ENCODE measurements around the gene CHST11.
A peak's percentile ranks its signal among the peaks of the same experiment; 100 is the strongest.

The CHST11 gene

DNA sequence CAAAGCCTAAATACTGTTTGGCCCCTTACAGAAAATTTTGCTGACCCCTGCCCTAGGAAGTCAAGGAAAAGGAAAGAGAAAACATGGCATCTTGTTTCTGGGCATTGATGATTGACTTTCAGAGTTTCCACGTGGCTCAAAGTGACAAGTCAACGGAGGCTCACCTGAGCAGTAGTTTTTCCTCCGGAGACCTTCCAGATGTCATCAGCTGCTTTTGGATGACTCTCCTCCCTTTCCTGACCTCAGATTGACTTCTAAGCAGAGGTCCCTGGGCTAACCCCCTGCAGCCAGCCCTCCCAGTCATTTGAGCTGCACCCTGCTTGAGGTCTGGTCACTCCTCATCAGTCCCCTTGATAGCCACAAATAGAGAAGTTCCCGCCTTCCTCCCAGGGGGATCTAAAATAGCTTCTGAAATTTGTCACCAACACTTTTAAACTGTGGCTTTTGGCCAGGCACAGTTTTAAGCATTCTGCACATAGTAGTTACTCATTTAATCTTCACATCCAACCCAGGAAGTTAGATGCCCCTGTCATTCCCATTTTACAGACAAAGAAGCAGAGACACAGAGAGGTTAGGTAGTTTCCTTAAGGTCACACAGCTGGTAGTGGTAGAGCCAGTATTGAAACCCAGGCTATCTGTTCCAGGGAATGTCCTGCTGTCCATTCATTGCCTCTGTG lies 143.4 kb downstream of the CHST11 start:
- no peak for TF ChIP-seq Cebpa-rat (IDR thresholded peaks at IDR 0.05)
- Histone ChIP-seq H3K27me3 (no peaks in the 10 kb centered on the region), H3K36me3 (peaks cover 18% of the 10 kb centered on the region), H3K9me3 (no peaks in the 10 kb centered on the region), H4K20me1 (peaks cover 98% of the 10 kb centered on the region), H3K9ac (no peak overlapping the region), H3K4me1 (peaks cover 100% of the 10 kb centered on the region), H3K4me3 (no peak overlapping the region), H3K4me2 (peak overlapping the region; percentile 88), H3K27ac (0 out of 2 replicates have a peak overlapping the region, but pooled peaks have one; percentile 34)

DNA sequence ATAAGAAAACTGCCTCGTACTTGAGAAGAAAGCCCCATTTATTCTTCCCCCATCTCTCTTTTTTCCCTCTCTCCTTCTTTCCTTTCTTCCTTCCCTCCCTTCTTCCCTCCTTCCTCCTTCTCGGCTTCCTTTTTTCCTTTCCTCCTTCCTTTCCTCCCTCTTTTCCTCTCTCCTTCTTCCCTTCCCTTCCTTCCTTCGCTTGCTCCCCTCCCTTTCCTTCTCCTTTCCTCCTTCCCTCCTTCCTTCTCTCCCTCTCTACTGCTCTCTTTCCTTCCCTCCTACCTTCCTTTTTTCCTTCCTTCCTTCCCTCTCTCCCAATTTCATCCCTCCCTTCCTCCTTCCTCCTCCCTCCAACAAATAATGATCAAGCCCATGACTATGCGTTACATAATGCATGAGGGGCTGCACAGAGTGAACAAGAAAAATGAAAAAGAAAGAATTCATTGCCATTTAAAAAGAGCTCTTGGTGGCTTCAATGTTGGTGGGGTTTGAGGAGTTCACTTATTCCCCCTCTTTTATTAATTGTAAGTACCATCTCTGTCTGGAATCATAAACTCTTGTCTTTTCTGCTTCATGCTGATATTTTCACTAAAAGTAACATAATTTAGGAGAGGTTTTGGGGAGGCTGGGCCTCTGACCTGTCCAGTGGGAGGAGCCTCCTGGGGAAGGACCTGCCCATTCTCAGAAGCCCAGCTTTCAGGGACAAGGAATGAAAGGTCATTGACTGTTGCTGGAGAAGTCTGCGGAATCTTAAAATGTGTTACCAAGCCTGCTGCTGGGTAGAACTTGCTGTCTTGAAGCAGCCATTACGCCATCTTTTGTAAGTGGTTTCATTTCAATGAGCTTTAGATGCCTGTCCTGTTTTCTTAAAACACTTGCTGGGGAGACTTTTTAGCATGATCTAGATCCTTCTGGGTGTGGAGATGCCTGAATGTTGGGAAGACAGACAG lies 144.3 kb downstream of the CHST11 start:
- TF ChIP-seq Cebpa-rat (IDR thresholded peaks at IDR 0.05): no peak
- H3K27me3 ChIP-seq: no peaks in the 10 kb centered on the region
- H3K9ac ChIP-seq: no peak overlapping the region
- H3K4me3 ChIP-seq: no peak overlapping the region
- no peaks in the 10 kb centered on the region for H3K9me3 ChIP-seq
- peaks cover 18% of the 10 kb centered on the region for H3K36me3 ChIP-seq
- H3K4me1 ChIP-seq: peaks cover 99% of the 10 kb centered on the region
- H3K27ac ChIP-seq: 0 out of 2 replicates have a peak overlapping the region, but pooled peaks have one; percentile 34
- peak overlapping the region; percentile 88 for H3K4me2 ChIP-seq
- H4K20me1 ChIP-seq: peaks cover 97% of the 10 kb centered on the region

DNA sequence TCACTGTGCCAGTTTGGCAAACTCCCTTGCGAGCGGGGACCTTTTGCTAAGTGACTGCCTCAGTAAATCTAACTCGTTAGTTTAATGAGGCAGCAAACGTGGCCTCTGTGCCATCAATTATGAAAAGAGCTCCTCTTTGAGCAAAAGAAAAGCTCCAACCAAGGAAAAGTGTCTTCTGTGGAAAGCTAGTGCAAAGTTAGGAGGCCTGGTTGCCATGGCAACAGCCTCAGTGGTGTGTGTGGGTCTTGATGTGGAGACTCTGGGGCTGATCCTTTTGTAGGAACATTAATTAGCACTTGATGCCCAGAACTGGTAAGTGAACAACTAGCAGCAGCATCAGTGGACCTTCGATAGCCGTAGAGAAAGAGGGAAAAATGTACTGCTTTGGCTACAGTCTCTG lies 145.7 kb downstream of the CHST11 start:
- H3K9me3 ChIP-seq: no peaks in the 10 kb centered on the region
- TF ChIP-seq Cebpa-rat (IDR thresholded peaks at IDR 0.05): no peak
- H3K4me2 ChIP-seq: peak overlapping the region; percentile 88
- H3K36me3 ChIP-seq: peaks cover 28% of the 10 kb centered on the region
- H4K20me1 ChIP-seq: peaks cover 95% of the 10 kb centered on the region
- no peaks in the 10 kb centered on the region for H3K27me3 ChIP-seq
- H3K27ac ChIP-seq: no peak overlapping the region
- no peak overlapping the region for H3K4me3 ChIP-seq
- H3K9ac ChIP-seq: 0 out of 2 replicates have a peak overlapping the region, but pooled peaks have one; percentile 4
- H3K4me1 ChIP-seq: peaks cover 86% of the 10 kb centered on the region

DNA sequence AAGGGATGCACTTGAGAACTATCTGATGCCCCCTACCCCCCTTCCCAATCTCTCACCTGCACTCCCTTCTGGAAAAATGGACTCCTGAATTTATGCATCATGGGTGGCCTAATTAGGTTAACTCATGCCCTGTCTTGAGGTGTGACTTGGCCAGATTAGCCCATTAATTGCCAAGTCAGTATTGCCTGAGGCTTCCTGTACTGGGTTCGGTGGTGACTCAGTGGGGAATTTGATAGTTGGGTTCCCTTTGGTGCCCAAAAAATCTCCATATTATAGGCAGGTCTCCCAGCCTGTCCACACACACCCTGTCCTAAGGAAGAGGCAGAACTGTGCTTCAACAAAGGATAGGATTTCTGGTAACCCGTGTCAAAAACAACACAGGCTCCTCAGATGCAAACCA lies 146.1 kb downstream of the CHST11 start:
- Histone ChIP-seq H3K4me3 (no peak overlapping the region), H3K27ac (peak overlapping the region; percentile 64), H4K20me1 (peaks cover 95% of the 10 kb centered on the region), H3K9me3 (no peaks in the 10 kb centered on the region), H3K36me3 (peaks cover 33% of the 10 kb centered on the region), H3K4me2 (peak overlapping the region; percentile 88), H3K27me3 (no peaks in the 10 kb centered on the region), H3K9ac (0 out of 2 replicates have a peak overlapping the region, but pooled peaks have one; percentile 4), H3K4me1 (peaks cover 86% of the 10 kb centered on the region)
- no peak for TF ChIP-seq Cebpa-rat (IDR thresholded peaks at IDR 0.05)

DNA sequence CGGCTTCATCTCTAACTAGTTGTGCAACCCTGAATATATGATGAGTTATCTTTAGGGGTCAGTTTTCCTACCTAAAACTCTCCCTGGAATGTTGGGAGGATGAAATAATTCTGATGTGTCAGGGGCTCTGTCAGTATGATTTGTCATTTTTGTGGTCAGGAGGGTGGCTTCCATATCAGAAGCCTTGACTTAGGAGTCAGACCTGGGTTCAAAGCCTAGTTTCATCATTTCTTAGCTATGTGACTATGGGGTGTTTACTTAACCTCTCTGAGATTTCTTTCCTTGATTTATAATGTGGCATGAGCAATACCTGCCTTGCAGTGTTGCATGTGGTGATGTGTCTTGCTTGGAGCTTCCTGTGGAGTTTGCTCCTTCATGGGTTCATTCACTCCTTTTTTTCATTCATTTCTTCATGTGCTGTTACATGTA lies 146.8 kb downstream of the CHST11 start:
- Histone ChIP-seq H3K27ac (peak overlapping the region; percentile 64), H3K9me3 (no peaks in the 10 kb centered on the region), H3K4me3 (0 out of 2 replicates have a peak overlapping the region, but pooled peaks have one; percentile 26), H3K4me1 (peaks cover 86% of the 10 kb centered on the region), H3K9ac (peak overlapping the region; percentile 59; the same call in 1 of the 2 replicates), H3K4me2 (peak overlapping the region; percentile 88), H3K27me3 (no peaks in the 10 kb centered on the region), H3K36me3 (peaks cover 40% of the 10 kb centered on the region), H4K20me1 (peaks cover 95% of the 10 kb centered on the region)
- no peak for TF ChIP-seq Cebpa-rat (IDR thresholded peaks at IDR 0.05)

DNA sequence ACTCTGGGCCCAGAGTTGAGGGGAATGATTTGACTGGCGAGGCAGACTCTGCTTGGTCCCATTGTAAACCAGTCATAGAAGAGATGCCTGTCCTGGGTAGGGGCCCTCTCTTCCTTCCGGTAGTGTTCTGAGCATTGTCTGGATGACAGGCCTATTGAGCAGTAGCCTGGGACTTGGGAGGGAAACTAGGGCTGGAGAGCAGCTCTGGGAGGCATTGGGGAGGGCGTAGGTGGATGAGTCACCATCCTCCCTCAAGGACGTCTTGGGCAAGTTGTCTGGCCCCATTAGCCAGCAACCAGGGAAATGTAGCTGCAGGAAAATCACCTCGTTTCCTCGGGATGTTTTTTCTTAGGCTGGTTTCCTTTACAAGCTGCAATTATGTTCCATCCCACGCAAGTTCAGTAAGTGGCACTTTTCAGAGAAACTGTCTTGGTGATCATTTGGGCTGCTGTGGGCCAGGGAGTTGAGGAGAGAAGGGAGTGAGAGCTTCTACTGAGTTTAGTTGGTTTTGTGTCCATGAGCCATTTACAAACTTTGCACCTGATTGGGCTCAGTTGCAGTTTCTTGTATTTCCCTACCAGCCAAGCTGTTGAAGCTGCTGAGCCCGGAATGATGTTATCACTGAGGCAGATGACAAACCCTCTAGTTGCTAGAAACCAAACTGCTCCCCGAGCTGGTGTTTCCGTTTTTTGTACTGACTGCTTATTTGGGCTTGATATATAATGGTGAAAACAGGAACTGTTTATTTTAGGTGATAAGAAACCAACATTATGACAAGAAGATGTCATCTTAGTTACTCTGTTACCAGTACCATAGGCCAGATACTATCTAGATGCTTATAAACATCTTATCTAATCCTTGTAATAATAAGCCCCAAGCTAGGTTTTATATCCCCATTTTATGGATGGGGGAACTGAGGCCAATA lies 147.6 kb downstream of the CHST11 start:
- no peak for TF ChIP-seq Cebpa-rat (IDR thresholded peaks at IDR 0.05)
- Histone ChIP-seq H4K20me1 (peaks cover 95% of the 10 kb centered on the region), H3K4me1 (peaks cover 86% of the 10 kb centered on the region), H3K36me3 (peaks cover 47% of the 10 kb centered on the region), H3K4me3 (0 out of 2 replicates have a peak overlapping the region, but pooled peaks have one; percentile 26), H3K9me3 (no peaks in the 10 kb centered on the region), H3K9ac (peak overlapping the region; percentile 59; the same call in 1 of the 2 replicates), H3K27ac (peak overlapping the region; percentile 64), H3K4me2 (peak overlapping the region; percentile 88), H3K27me3 (no peaks in the 10 kb centered on the region)

DNA sequence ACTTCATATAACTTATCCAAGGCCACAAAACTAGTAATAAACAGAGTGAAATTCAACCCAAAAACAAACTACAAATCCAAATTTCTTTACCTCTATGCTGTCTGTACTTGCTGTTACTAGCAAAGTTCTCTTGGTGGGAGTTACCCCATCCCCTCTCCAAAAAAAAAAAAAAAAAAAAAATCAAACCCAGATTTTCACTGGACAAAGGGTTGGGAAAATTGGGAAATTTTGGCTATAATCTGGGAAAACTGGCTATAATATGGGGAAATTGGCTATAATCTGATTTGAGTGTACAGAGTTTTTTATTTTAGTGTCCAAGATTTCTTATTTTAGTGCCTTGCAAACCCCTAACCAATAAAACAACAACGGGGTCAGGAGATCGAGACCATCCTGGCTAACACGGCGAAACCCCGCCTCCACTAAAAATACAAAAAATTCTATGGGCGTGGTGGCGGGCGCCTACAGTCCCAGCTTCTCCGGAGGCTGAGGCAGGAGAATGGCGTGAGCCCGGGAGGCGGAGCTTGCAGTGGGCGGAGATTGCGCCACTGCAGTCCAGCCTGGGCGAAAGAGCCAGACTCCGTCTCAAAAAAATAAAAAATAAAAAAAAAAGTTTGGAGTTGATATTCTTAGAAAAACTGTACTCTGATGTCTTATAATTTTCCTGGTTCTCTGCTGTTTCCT lies 148.4 kb downstream of the CHST11 start:
- H3K36me3 ChIP-seq: peaks cover 51% of the 10 kb centered on the region
- H3K4me1 ChIP-seq: peaks cover 86% of the 10 kb centered on the region
- peaks cover 95% of the 10 kb centered on the region for H4K20me1 ChIP-seq
- TF ChIP-seq Cebpa-rat (IDR thresholded peaks at IDR 0.05): no peak
- H3K27ac ChIP-seq: peak overlapping the region; percentile 7; the same call in 1 of the 2 replicates
- no peak overlapping the region for H3K4me3 ChIP-seq
- H3K9ac ChIP-seq: no peak overlapping the region
- H3K4me2 ChIP-seq: peak overlapping the region; percentile 88
- no peaks in the 10 kb centered on the region for H3K27me3 ChIP-seq
- no peaks in the 10 kb centered on the region for H3K9me3 ChIP-seq

DNA sequence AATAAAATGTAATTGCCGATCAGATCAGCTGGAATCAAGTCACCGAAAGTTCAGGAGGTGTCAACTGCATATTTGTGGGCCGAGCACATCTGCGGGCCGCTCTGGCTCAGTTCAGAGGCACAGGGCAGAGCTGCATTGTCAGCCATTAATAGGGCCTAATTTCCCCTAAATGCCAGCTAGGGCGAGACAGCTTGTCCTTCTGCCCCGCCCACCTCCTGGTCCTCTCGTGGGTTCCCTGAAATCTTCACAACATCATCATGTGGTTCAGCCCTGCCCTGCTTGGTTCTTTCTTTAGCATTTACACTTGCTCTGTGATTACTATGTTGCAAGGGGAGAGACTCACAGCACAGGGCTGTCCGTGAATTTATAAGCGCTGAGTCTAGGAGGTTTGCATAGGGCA lies 148.9 kb downstream of the CHST11 start:
- Histone ChIP-seq H3K36me3 (peaks cover 55% of the 10 kb centered on the region), H3K27ac (peak overlapping the region; percentile 7; the same call in 1 of the 2 replicates), H3K4me2 (peak overlapping the region; percentile 88)

More for the DNA sequence above, 148.9 kb downstream of the CHST11 start:
- Histone ChIP-seq H3K4me1 (peaks cover 86% of the 10 kb centered on the region), H3K4me3 (no peak overlapping the region), H3K9ac (no peak overlapping the region), H3K9me3 (no peaks in the 10 kb centered on the region), H3K27me3 (no peaks in the 10 kb centered on the region), H4K20me1 (peaks cover 95% of the 10 kb centered on the region)
- TF ChIP-seq Cebpa-rat (IDR thresholded peaks at IDR 0.05): no peak
